22Rv1 (cell line): ENCODE measurements around the gene CEACAM1.

ENCODE experiments used
- CTCF ChIP-seq: fragments of 450-650 bp; IDR thresholded peaks from 2 replicates; pipeline ENCODE4 v1.5.1; 2017; ENCODE audit warnings: mild to moderate bottlenecking
- ZFX ChIP-seq: fragments of 450-650 bp; IDR thresholded peaks from 2 replicates; pipeline ENCODE4 v1.6.1; 2017; ENCODE audit warnings: antibody characterized with exemption, borderline replicate concordance

GRCh38 chr19:42459926-42460325 lies 68.4 kb downstream of the CEACAM1 start:
- no peak for TF ChIP-seq CTCF
- no peak for TF ChIP-seq ZFX
